CMK (cell line): ENCODE data around the gene PILRB.
"Not testable (repeated sequence)": the region's sequence is repeated elsewhere in the genome, so short reads cannot be mapped to it uniquely, and the experiment has no call there.

Source experiments
- DNase-seq: peaks from one replicate; pipeline ENCODE4 v3.0.0-alpha.2; 2010; ENCODE audit warnings: low read depth

The PILRB gene

GRCh38 chr7:100356416-100357068, 1.4 kb upstream of the PILRB start:
- no peak for DNase-seq

- DNase-seq, result no peak
Observed at GRCh38 chr7:100357131-100357561, 771 bp upstream of the PILRB start.

- no peak for DNase-seq
Observed at GRCh38 chr7:100358857-100359212, 918 bp downstream of the PILRB start.

- no peak for DNase-seq
Observed at GRCh38 chr7:100360135-100360854, 2.4 kb downstream of the PILRB start.

GRCh38 chr7:100363098-100363497, 5.2 kb downstream of the PILRB start:
- no peak for DNase-seq

GRCh38 chr7:100363797-100364196, 5.9 kb downstream of the PILRB start:
- DNase-seq, result not testable (repeated sequence)

GRCh38 chr7:100364480-100364879, 6.6 kb downstream of the PILRB start:
- DNase-seq, result no peak

GRCh38 chr7:100365998-100366367, 8.1 kb downstream of the PILRB start:
- DNase-seq, result not testable (repeated sequence)

- no peak for DNase-seq
Observed at GRCh38 chr7:100366411-100367250, 8.7 kb downstream of the PILRB start.

GRCh38 chr7:100367251-100367620, 9.3 kb downstream of the PILRB start:
- no peak for DNase-seq

- DNase-seq, result no peak
Observed at GRCh38 chr7:100367676-100368613, 10.0 kb downstream of the PILRB start.

- peak; percentile 84 for DNase-seq
Observed at GRCh38 chr7:100369105-100369504, 11.2 kb downstream of the PILRB start.

GRCh38 chr7:100370303-100370702, 12.4 kb downstream of the PILRB start:
- DNase-seq, result no peak

GRCh38 chr7:100370746-100371145, 12.8 kb downstream of the PILRB start:
- no peak for DNase-seq

- no peak for DNase-seq
Observed at GRCh38 chr7:100371561-100372171, 13.7 kb downstream of the PILRB start.

GRCh38 chr7:100372256-100372655, 14.3 kb downstream of the PILRB start:
- DNase-seq, result no peak

- DNase-seq, result no peak
Observed at GRCh38 chr7:100372694-100373093, 14.8 kb downstream of the PILRB start.

GRCh38 chr7:100373261-100373831, 15.4 kb downstream of the PILRB start, which contains the start of gene PILRA:
Gene PILRA (plus strand): TSS chr7:100373487. CDS start chr7:100373657, 170 bp downstream.
- no peak for DNase-seq

- not testable (repeated sequence) for DNase-seq
Observed at GRCh38 chr7:100373870-100374598, 16.1 kb downstream of the PILRB start.

- DNase-seq, result no peak
Observed at GRCh38 chr7:100374601-100375000, 16.7 kb downstream of the PILRB start.
